PFSK-1 (cell line): ENCODE data around the gene RHO.

Experiments used
- FOXP2 ChIP-seq: optimal IDR thresholded peaks from 2 replicates; pipeline ENCODE3; 2011; ENCODE audit warnings: borderline replicate concordance, control low read depth, inconsistent platforms; ENCODE audit not compliant: insufficient read depth; ENCODE audit errors: extremely low read length, extremely low read depth
- POLR2AphosphoS5 ChIP-seq: IDR thresholded peaks from 2 replicates; pipeline ENCODE4 v1.6.1; 2012; ENCODE audit warnings: low read depth, mild to moderate bottlenecking, control low read depth, low read length, moderate library complexity
- SIN3A ChIP-seq: IDR thresholded peaks from 2 replicates; pipeline ENCODE4 v1.6.1; 2012; ENCODE audit warnings: mild to moderate bottlenecking, low read length, moderate library complexity, borderline replicate concordance; ENCODE audit not compliant: insufficient read depth
- TAF1 ChIP-seq: IDR thresholded peaks from 2 replicates; pipeline ENCODE4 v1.6.1; 2012; ENCODE audit warnings: low read length, control low read depth, borderline replicate concordance; ENCODE audit not compliant: insufficient read depth
- TF ChIP-seq, protein P1 (sequence below), 2 experiments: IDR thresholded peaks; 2 replicates each; pipeline versions ENCODE4 v1.6.1 to v1.8.0; 2011 to 2012; ENCODE audit warnings: low read depth in 2 of 2, low read length in 2 of 2, control low read depth in 1 of 2, inconsistent platforms in 1 of 2, mild to moderate bottlenecking in 1 of 2, moderate library complexity in 1 of 2; ENCODE audit not compliant: insufficient read depth in 1 of 2

DNA sequence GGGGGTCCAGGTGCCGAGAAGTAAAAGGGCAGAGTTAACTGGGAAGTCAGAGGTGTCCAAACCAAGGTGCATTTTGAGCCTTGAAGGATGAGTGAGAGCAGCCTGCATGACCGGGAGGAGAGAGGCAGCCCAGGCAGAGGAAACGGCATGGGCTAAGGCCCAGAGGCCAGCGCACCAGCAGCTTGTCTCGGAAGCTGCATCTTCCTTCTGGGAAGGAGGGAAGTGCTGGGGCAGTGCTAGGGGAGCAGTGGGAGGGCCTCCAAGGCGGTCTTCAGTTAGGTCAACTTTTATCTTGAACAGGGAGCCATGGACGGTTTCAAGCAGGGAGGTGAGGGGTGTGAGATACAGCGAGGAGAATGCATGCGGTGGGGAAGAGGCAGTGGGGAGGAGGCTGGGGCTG, 15.6 kb downstream of the RHO start:
- TF ChIP-seq POLR2AphosphoS5: no peak
- TF ChIP-seq SIN3A: no peak
- TF ChIP-seq, protein P1, sequence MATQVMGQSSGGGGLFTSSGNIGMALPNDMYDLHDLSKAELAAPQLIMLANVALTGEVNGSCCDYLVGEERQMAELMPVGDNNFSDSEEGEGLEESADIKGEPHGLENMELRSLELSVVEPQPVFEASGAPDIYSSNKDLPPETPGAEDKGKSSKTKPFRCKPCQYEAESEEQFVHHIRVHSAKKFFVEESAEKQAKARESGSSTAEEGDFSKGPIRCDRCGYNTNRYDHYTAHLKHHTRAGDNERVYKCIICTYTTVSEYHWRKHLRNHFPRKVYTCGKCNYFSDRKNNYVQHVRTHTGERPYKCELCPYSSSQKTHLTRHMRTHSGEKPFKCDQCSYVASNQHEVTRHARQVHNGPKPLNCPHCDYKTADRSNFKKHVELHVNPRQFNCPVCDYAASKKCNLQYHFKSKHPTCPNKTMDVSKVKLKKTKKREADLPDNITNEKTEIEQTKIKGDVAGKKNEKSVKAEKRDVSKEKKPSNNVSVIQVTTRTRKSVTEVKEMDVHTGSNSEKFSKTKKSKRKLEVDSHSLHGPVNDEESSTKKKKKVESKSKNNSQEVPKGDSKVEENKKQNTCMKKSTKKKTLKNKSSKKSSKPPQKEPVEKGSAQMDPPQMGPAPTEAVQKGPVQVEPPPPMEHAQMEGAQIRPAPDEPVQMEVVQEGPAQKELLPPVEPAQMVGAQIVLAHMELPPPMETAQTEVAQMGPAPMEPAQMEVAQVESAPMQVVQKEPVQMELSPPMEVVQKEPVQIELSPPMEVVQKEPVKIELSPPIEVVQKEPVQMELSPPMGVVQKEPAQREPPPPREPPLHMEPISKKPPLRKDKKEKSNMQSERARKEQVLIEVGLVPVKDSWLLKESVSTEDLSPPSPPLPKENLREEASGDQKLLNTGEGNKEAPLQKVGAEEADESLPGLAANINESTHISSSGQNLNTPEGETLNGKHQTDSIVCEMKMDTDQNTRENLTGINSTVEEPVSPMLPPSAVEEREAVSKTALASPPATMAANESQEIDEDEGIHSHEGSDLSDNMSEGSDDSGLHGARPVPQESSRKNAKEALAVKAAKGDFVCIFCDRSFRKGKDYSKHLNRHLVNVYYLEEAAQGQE (IDR thresholded peaks at IDR 0.05; ENCODE audit: insufficient read depth in 1 of 2, low read depth in 2 of 2, low read length in 2 of 2): no peak
- no peak for TF ChIP-seq TAF1
- no peak for TF ChIP-seq FOXP2
